ENCODE data around the gene ZSWIM6.
"Not testable (repeated sequence)": the region's sequence is repeated elsewhere in the genome, so short reads cannot be mapped to it uniquely, and the experiment has no call there.

ZSWIM6 gene

GRCh38 chr5:61409568-61409967 is 77.5 kb downstream of the ZSWIM6 start:
- TF ChIP-seq SP1 (IDR thresholded peaks at IDR 0.05), result no peak
- TF ChIP-seq CTBP1 (IDR thresholded peaks at IDR 0.05; ENCODE audit: borderline replicate concordance), result peak; percentile 6; the same call in 1 of the 2 replicates
- DNase-seq (ENCODE audit: extremely low spot score), result peak; percentile 21
- CTCF ChIA-PET, result no interaction called here
- POLR2A ChIA-PET, result interaction anchor here (1.5 kb wide), 1 partner anchor 78 kb away, joined by 8 read pairs; the partner anchor contains the start of gene ZSWIM6

GRCh38 chr5:61410811-61411210 is 78.8 kb downstream of the ZSWIM6 start:
- no peak for DNase-seq (ENCODE audit: extremely low spot score)
- ChIA-PET POLR2A (no interaction called here), CTCF (no interaction called here)
- no peak for TF ChIP-seq TARDBP (IDR thresholded peaks at IDR 0.05)
- TF ChIP-seq SUZ12 (IDR thresholded peaks at IDR 0.05), result no peak
- no peak for TF ChIP-seq HDGF (IDR thresholded peaks at IDR 0.05; ENCODE audit: borderline replicate concordance)
- no peak for TF ChIP-seq L3MBTL2 (conservative IDR thresholded peaks at IDR 0.05)
- TF ChIP-seq ELF4 (IDR thresholded peaks at IDR 0.05), result no peak
- TF ChIP-seq PKNOX1 (IDR thresholded peaks at IDR 0.05), result no peak

GRCh38 chr5:61412361-61412760 is 80.3 kb downstream of the ZSWIM6 start:
- ChIA-PET CTCF (no interaction called here), POLR2A (no interaction called here)
- TF ChIP-seq FOXK2 (IDR thresholded peaks at IDR 0.05) (no peak), CTBP1 (IDR thresholded peaks at IDR 0.05; ENCODE audit: borderline replicate concordance) (no peak), FOXA1 (IDR thresholded peaks at IDR 0.05) (no peak), SUZ12 (IDR thresholded peaks at IDR 0.05) (no peak), SP1 (IDR thresholded peaks at IDR 0.05) (no peak), FOXM1 (IDR thresholded peaks at IDR 0.05; ENCODE audit: borderline replicate concordance) (no peak), NFRKB (IDR thresholded peaks at IDR 0.05) (no peak)
- DNase-seq (ENCODE audit: extremely low spot score), result no peak

GRCh38 chr5:61413205-61413604 is 81.1 kb downstream of the ZSWIM6 start:
- DNase-seq (ENCODE audit: extremely low spot score); POLR2A ChIA-PET: not testable (repeated sequence)
- CTCF ChIA-PET, result interaction anchor here (0.5 kb wide), 1 partner anchor 10 kb away, joined by 3 read pairs; no protein-coding TSS in a partner anchor

- ChIA-PET POLR2A (no interaction called here), CTCF (no interaction called here)
Measured at GRCh38 chr5:61414806-61415205, 82.7 kb downstream of the ZSWIM6 start.

GRCh38 chr5:61416010-61416409 is 84.0 kb downstream of the ZSWIM6 start:
- POLR2A ChIA-PET, result no interaction called here
- CTCF ChIA-PET, result interaction anchor here (1.1 kb wide), 1 partner anchor 25 kb away, joined by 3 read pairs; no protein-coding TSS in a partner anchor
- no peak for DNase-seq (ENCODE audit: extremely low spot score)
- TF ChIP-seq L3MBTL2 (conservative IDR thresholded peaks at IDR 0.05) (no peak), FOXA1 (IDR thresholded peaks at IDR 0.05) (no peak)

More at GRCh38 chr5:61414806-61415205, 82.7 kb downstream of the ZSWIM6 start:
- no peak for DNase-seq (ENCODE audit: extremely low spot score)
- no peak for TF ChIP-seq NFRKB (IDR thresholded peaks at IDR 0.05)

- ChIA-PET POLR2A (no interaction called here), CTCF (interaction anchor here (1.1 kb wide), 1 partner anchor 25 kb away, joined by 3 read pairs; no protein-coding TSS in a partner anchor)
- no peak for TF ChIP-seq CTBP1 (IDR thresholded peaks at IDR 0.05; ENCODE audit: borderline replicate concordance)
- no peak for TF ChIP-seq SP1 (IDR thresholded peaks at IDR 0.05)
- TF ChIP-seq SUZ12 (IDR thresholded peaks at IDR 0.05), result no peak
- no peak for TF ChIP-seq ELF4 (IDR thresholded peaks at IDR 0.05)
- no peak for TF ChIP-seq LEF1 (IDR thresholded peaks at IDR 0.05; ENCODE audit: borderline replicate concordance)
- TF ChIP-seq BHLHE40 (IDR thresholded peaks at IDR 0.05; ENCODE audit: borderline replicate concordance), result no peak
- TF ChIP-seq FOXK2 (IDR thresholded peaks at IDR 0.05), result no peak
- no peak for TF ChIP-seq ARNT (IDR thresholded peaks at IDR 0.05)
- TF ChIP-seq NFRKB (IDR thresholded peaks at IDR 0.05), result no peak
- DNase-seq (ENCODE audit: extremely low spot score), result no peak
Measured at GRCh38 chr5:61416420-61416819, 84.4 kb downstream of the ZSWIM6 start.

- no peak for TF ChIP-seq CTBP1 (IDR thresholded peaks at IDR 0.05; ENCODE audit: borderline replicate concordance)
- TF ChIP-seq NFRKB (IDR thresholded peaks at IDR 0.05), result no peak
- TF ChIP-seq SUZ12 (IDR thresholded peaks at IDR 0.05), result no peak
- TF ChIP-seq ARNT (IDR thresholded peaks at IDR 0.05), result no peak
- no peak for TF ChIP-seq TARDBP (IDR thresholded peaks at IDR 0.05)
- TF ChIP-seq LEF1 (IDR thresholded peaks at IDR 0.05; ENCODE audit: borderline replicate concordance), result no peak
- TF ChIP-seq FOXA1 (IDR thresholded peaks at IDR 0.05), result no peak
- no peak for TF ChIP-seq SP1 (IDR thresholded peaks at IDR 0.05)
- no peak for TF ChIP-seq ELF4 (IDR thresholded peaks at IDR 0.05)
- TF ChIP-seq L3MBTL2 (conservative IDR thresholded peaks at IDR 0.05), result no peak
- TF ChIP-seq PKNOX1 (IDR thresholded peaks at IDR 0.05), result no peak
- TF ChIP-seq FOXM1 (IDR thresholded peaks at IDR 0.05; ENCODE audit: borderline replicate concordance), result no peak
- no peak for DNase-seq (ENCODE audit: extremely low spot score)
- ChIA-PET CTCF (no interaction called here), POLR2A (no interaction called here)
Measured at GRCh38 chr5:61417340-61417739, 85.3 kb downstream of the ZSWIM6 start.

- CTCF ChIA-PET, result no interaction called here
Measured at GRCh38 chr5:61417851-61418250, 85.8 kb downstream of the ZSWIM6 start.

More at GRCh38 chr5:61417851-61418250, 85.8 kb downstream of the ZSWIM6 start:
- TF ChIP-seq NFRKB (IDR thresholded peaks at IDR 0.05), result no peak
- TF ChIP-seq FOXA1 (IDR thresholded peaks at IDR 0.05), result no peak
- TF ChIP-seq FOXK2 (IDR thresholded peaks at IDR 0.05), result no peak
- no peak for TF ChIP-seq HDGF (IDR thresholded peaks at IDR 0.05; ENCODE audit: borderline replicate concordance)
- TF ChIP-seq L3MBTL2 (conservative IDR thresholded peaks at IDR 0.05), result no peak
- TF ChIP-seq LEF1 (IDR thresholded peaks at IDR 0.05; ENCODE audit: borderline replicate concordance), result no peak
- TF ChIP-seq CTBP1 (IDR thresholded peaks at IDR 0.05; ENCODE audit: borderline replicate concordance), result no peak
- TF ChIP-seq SP1 (IDR thresholded peaks at IDR 0.05), result no peak
- no peak for TF ChIP-seq SUZ12 (IDR thresholded peaks at IDR 0.05)
- TF ChIP-seq ARNT (IDR thresholded peaks at IDR 0.05), result no peak
- no peak for TF ChIP-seq ZNF384 (IDR thresholded peaks at IDR 0.05)
- no peak for DNase-seq (ENCODE audit: extremely low spot score)
- POLR2A ChIA-PET, result no interaction called here
